ENCODE results near the gene ACTG1. TPM values are rescaled to one million over a fixed set of nuclear protein-coding genes. Genes with fewer than 3 reads are reported as not detected.
A peak's percentile ranks its signal among the peaks of the same experiment; 100 is the strongest.

Gene ACTG1
- total RNA-seq, 1 experiment from 2014 or later, result 6,652 TPM

DNA sequence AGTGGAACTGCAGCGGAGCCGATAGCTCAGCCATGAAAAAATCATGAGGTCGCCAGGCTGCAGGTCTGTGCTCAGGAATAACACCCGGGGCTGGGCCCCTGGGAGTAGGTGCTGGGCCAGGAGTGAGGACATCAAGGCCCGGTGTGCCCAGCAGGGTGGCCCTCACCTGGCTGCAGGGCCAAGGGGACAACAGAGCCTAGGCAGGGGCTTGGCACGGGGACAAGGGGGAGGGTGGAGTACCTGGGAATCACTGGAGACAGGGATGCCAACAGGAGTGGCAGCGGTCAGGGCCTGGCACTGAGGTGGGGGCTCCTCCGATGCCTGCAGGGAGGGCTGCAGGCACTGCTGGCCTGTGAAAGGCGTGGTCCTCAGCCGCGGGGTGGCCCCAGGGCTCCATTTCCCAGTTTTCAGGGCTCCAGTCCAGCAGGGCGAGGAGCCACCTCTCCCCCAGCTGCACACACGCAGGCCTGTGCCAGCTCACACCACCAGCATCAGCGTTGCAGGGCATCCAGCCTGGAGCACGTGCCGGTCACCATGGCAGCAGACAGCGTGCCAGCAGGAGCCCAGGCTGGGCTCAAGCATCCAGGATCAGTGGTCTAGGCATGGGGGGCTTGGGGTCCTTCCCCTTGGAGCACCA is 10.9 kb upstream of the ACTG1 start:
- in situ Hi-C loops (cut with HindIII; ENCODE audit: low pct_unique_long_range_greater_than_20kb, low sequenced_read_pairs), result no loop called here
- DNase-seq (ENCODE audit: low read depth, low spot score), result no peak

DNA sequence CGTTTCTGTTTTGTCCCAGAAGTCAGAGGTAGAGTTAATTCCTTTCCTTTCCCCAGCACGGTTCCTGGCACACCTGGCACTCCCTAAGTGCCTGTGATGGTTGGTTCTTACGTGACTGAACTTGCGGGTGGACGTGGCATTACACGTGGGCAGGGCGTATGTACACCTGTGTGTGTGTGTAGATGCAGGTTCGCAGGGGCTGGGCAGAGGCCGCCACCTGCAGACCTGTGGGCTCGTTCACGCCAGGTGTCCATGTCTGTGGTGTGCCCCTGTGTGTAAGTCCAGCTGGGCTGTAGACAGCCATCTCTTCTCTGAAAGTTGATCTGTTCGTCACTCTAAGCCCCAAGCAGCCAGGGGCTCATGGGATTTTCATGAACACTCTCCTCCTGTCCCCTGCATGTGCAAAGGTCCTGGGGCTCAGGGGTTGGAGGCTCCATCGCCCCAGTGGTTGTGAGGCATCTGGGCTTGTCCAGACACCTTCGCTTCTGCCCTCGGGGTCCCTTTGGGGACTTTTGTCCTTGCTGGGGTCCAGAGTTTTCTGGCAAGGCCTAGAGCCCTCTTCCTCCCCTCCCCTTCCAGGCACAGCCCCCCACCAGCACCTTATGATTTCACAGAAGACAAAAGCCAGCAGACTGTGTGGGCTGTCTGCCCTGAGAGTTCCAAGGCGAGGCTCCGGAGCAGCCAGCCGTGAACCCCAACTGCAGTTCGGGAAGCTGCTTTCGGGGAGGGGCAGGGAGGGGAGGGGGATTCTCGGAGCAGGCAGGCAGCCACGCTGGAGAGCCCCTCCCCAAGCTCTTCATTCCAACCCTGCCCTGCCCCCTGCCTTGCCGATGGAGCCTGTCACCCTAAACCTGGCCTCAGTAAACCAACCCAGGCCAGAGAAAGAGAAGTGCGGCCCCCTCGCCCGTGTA is 10.1 kb upstream of the ACTG1 start:
- in situ Hi-C loops (cut with HindIII; ENCODE audit: low pct_unique_long_range_greater_than_20kb, low sequenced_read_pairs), result no loop called here
- no peak for DNase-seq (ENCODE audit: low read depth, low spot score)

GRCh38 chr17:81520021-81520901 is 7.7 kb upstream of the ACTG1 start:
- in situ Hi-C loops (cut with HindIII; ENCODE audit: low pct_unique_long_range_greater_than_20kb, low sequenced_read_pairs), result no loop called here
- no peak for DNase-seq (ENCODE audit: low read depth, low spot score)

GRCh38 chr17:81519284-81520020 is 6.9 kb upstream of the ACTG1 start:
- in situ Hi-C loops (cut with HindIII; ENCODE audit: low pct_unique_long_range_greater_than_20kb, low sequenced_read_pairs), result loop anchor here (10.0 kb wide), 1 partner anchor 125 kb away; the partner anchor contains the start of gene BAHCC1
- DNase-seq (ENCODE audit: low read depth, low spot score), result no peak

DNA sequence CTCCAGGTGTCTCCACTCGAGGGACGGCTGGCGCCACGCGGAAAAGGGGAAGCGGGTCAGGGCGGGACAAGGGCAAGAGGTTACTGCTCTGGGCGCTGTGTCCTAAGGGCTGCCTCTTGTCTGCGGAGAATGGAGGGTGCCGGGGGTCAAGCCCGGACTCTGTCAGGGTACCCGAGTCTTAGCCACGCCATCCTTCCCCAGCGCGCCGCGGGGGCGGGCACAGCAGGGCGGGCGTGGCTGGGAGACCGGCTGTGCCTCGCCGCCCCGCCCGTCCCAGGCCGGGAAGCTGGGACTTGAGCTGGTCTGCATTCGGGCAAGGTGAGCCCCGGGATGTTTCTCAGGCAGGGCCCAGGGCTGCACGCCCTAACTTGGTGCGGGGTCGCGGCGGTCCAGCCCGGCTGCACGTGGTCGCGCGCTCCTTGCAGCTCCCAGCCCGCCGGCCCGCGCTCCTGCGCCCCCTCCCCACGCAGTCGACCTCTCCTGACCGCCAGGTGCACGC is 6.2 kb upstream of the ACTG1 start:
- in situ Hi-C loops (cut with HindIII; ENCODE audit: low pct_unique_long_range_greater_than_20kb, low sequenced_read_pairs), result loop anchor here (10.0 kb wide), 1 partner anchor 124 kb away; the partner anchor contains the start of gene BAHCC1
- DNase-seq (ENCODE audit: low read depth, low spot score), result no peak

DNA sequence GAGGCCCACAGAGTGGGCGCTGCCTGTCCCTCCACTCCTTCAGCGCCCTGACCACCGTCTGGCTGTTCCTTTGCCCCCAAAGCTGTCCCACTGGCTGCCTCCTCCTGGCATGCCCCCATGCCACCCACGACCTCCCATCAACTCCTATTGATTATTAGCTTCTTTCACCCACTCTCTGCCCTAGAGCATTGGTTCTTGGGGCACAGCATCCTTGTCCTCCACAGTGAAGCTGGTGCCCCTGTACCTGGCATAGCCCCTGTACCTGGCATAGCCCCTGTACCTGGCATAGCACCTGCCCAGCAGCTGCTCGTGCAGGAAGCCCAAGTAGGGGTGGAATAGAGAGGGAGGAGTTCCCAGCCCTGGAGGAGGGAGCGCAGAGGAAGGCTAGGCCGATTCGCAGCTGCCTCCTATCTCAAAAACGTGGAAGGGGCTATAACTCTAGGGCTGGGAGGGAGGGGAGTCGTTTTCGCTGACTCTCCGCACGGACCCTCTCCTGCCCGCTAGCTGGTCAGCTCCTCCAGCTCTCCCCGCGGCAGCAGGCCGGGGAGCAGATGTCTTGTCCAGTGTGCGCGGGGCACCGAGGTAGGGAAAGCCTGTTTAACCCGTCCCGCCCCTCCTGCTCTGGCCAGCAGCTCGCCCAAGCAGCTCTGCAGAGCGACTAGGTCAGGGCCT is 5.7 kb upstream of the ACTG1 start:
- no peak for DNase-seq (ENCODE audit: low read depth, low spot score)
- in situ Hi-C loops (cut with HindIII; ENCODE audit: low pct_unique_long_range_greater_than_20kb, low sequenced_read_pairs), result loop anchor here (10.0 kb wide), 1 partner anchor 123 kb away; the partner anchor contains the start of gene BAHCC1

DNA sequence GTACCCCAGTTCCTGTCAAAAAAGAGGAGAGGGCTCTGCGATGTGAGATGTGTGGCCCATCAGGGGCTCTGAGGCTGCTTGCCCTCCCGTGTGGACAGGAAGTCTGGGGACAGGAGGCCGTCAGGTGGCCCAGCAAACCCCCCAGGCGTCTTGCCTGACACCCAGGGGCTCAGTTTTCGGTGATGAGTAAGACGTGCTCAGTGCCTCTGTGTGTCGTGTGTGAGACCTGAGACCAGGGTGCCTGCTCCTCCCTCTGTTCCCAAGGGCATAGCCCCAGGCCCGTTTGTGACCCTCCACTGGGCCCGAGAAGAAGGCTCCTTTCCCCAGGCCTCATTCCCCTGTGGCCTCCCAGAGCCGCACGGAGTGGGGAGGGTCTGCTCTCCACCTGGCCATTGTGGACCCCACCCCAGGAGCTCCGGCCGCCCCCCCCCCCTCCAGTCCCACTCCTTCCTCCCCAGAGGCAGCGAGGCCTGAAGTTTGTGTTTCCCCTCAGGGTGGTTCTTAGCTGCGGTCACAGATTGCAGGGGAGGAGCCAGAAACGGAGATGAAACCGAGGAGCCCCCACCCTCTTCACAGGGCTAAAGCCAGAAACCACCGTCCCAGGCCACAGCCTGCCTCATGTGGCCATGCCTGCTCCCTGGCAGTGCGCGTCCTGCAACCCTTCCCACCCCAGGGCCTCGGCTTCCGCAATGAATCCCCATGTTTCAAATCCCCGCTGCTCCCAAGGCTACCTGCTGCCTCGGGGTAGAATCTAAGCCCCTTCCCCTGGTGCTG is 4.9 kb upstream of the ACTG1 start:
- no peak for DNase-seq (ENCODE audit: low read depth, low spot score)
- in situ Hi-C loops (cut with HindIII; ENCODE audit: low pct_unique_long_range_greater_than_20kb, low sequenced_read_pairs), result loop anchor here (10.0 kb wide), 1 partner anchor 123 kb away; the partner anchor contains the start of gene BAHCC1

DNA sequence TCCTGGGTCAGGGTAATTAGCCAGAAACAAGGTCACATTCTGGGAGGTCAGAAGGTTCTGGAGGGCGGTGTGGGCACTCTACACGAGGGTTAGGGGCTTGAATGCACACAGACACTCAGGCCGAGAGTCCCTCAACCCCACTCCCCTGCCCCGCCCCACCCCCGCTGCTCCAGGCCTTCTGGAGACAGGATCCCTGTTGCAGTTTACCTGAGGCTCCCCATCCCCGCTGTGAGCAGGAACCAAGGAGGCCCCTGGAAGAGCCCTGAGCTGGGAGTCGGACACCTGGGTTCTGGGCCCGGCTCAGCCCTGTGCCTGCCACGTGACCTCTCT is 4.4 kb upstream of the ACTG1 start:
- DNase-seq (ENCODE audit: low read depth, low spot score), result no peak
- in situ Hi-C loops (cut with HindIII; ENCODE audit: low pct_unique_long_range_greater_than_20kb, low sequenced_read_pairs), result loop anchor here (10.0 kb wide), 1 partner anchor 122 kb away; the partner anchor contains the start of gene BAHCC1

DNA sequence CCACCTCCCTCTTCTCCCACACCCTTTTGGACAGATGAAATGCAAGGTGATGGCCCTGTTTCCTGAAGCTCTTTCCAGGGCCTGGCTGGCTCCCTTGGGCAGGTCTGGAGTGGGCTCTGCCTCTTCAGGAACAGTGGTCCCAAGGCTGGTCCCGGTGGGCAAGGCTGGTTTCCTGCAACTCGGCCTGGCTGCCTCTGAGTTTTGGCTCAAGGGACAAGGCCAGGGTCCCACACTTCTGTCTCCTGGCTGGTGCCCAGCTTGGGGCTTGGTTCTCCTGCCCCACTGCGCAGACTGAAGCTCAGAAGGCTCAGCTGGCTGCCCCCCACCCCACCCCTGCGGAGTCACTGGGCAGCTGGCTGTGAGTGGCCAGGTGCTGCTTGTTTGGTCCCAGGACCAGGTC is 3.8 kb upstream of the ACTG1 start:
- in situ Hi-C loops (cut with HindIII; ENCODE audit: low pct_unique_long_range_greater_than_20kb, low sequenced_read_pairs), result loop anchor here (10.0 kb wide), 1 partner anchor 122 kb away; the partner anchor contains the start of gene BAHCC1
- no peak for DNase-seq (ENCODE audit: low read depth, low spot score)

DNA sequence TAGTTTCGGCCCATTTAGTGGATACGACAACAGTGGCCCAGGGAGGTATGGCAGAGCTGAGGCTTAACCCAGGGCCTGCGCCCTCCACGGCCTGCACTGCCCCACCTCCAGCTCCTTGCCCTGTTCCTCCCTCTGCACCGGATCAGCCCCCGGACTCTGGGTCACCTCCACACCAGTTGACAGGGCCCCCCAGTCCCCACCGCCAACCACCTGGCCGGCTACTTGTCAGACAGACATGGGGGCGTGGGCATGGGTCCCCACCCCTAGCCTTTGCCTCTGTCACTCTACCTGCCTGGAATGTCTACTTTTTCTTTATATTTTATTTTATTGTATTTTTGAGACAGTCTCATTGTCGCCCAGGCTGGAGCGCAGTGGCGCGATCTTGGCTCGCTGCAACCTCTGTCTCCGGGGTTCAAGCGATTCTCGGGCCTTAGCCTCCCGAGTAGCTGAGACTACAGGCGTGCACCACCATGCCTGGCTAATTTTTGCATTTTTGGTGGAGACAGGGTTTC is 3.0 kb upstream of the ACTG1 start:
- in situ Hi-C loops (cut with HindIII; ENCODE audit: low pct_unique_long_range_greater_than_20kb, low sequenced_read_pairs), result loop anchor here (10.0 kb wide), 1 partner anchor 121 kb away; the partner anchor contains the start of gene BAHCC1
- DNase-seq (ENCODE audit: low read depth, low spot score), result no peak

GRCh38 chr17:81514739-81515529 is 2.3 kb upstream of the ACTG1 start:
- peak; percentile 81 for DNase-seq (ENCODE audit: low read depth, low spot score)
- in situ Hi-C loops (cut with HindIII; ENCODE audit: low pct_unique_long_range_greater_than_20kb, low sequenced_read_pairs), result loop anchor here (10.0 kb wide), 1 partner anchor 120 kb away; the partner anchor contains the start of gene BAHCC1

- no peak for DNase-seq (ENCODE audit: low read depth, low spot score)
- in situ Hi-C loops (cut with HindIII; ENCODE audit: low pct_unique_long_range_greater_than_20kb, low sequenced_read_pairs), result loop anchor here (10.0 kb wide), 1 partner anchor 120 kb away; the partner anchor contains the start of gene BAHCC1
Observed at GRCh38 chr17:81514489-81514738, 1.8 kb upstream of the ACTG1 start.

DNA sequence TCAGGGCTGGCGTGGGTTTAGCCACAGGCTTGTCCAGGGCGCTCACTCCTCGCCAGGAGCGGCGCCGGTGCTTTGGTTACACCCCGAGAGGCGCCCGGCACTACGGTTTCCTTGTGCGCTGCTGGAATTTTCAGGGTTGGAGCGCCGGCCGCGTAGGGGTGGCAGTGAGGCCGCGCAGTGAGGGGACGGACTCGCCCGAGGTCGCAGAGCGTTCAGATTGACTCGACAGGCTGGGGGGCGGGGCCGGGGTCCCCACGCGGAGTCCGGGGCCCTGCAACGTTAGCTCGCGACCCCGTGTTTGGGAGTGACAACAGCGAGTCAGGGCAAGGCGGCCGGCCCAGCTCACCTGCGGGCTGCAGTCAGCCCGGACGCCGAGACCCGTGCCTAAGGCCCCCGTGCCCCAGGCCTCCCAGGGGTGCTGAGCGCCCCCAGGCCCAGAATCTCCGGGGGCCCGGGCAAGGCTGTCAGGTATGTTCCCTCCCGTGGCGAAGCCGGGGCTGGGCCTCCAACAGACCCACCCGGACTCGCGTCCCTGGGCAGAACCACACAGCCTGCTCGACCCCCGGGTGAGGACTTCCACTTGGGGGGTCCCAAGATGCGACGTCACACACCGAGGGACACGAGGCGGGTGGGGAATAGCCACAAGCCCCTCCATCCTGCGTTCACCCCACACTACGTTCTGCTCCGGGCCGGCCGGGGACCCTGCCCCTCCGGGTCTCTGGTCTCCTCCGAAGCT is 1.3 kb upstream of the ACTG1 start:
- DNase-seq (ENCODE audit: low read depth, low spot score), result peak; percentile 70
- in situ Hi-C loops (cut with HindIII; ENCODE audit: low pct_unique_long_range_greater_than_20kb, low sequenced_read_pairs), result loop anchor here (10.0 kb wide), 1 partner anchor 119 kb away; the partner anchor contains the start of gene BAHCC1

DNA sequence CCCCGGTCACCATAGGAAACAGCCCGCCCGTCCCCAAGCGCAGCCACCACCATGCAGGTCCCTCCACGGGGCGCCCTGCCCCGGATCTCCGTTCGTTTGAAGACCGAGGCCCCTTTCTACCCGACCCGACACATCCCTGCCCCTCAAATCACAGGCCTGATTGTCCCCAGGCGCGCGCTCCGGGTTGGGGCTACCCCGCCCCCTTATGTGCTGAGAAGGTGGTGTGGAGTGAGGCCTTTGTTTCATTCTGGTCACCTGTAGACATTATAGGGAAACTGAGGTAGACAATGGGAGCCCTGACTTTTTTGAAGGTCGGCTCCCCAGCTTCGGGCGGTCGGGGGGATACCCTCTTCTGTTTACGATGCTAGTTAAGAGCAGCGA is 763 bp upstream of the ACTG1 start:
- peak; percentile 73 for DNase-seq (ENCODE audit: low read depth, low spot score)
- in situ Hi-C loops (cut with HindIII; ENCODE audit: low pct_unique_long_range_greater_than_20kb, low sequenced_read_pairs), result loop anchor here (10.0 kb wide), 1 partner anchor 119 kb away; the partner anchor contains the start of gene BAHCC1

Data from SK-MEL-5 (cell line).